B cell (primary cell): ENCODE data around the gene UCN2. TPM values are rescaled to one million over a fixed set of nuclear protein-coding genes. Genes with fewer than 3 reads are reported as not detected.

Experiments
- ATAC-seq: fragments of 200-7000 bp; cut with Tn5 transposase; one replicate; pipeline ENCODE4 v1.10.0; 2021; ENCODE audit warnings: low read depth, mild to moderate bottlenecking, moderate number of reproducible peaks, moderate library complexity
- CTCF ChIA-PET: fragments of 350-600 bp; sonication (Branson Sonifier 250); formaldehyde crosslinking; loops from one replicate; lab custom pipeline; 2021; ENCODE audit warnings: antibody characterized with exemption, inconsistent platforms; lab: Charles Lee
- POLR2A ChIA-PET: fragments of 350-600 bp; sonication (Branson Sonifier 250); formaldehyde crosslinking; loops from one replicate; lab custom pipeline; 2021; ENCODE audit warnings: antibody characterized with exemption; lab: Charles Lee
- DNase-seq: peaks from one replicate; pipeline ENCODE4 v3.0.0; 2013
- H2AFZ ChIP-seq: 2 replicates; pipeline ENCODE4 v1.6.1; 2012; ENCODE audit warnings: mild to moderate bottlenecking, low read depth, low read length; ENCODE audit not compliant: insufficient read depth, poor library complexity, severe bottlenecking
- H3K27ac ChIP-seq, 2 donors: 1 replicate in 1 of 2; 2 replicates in 1 of 2; pipeline ENCODE4 v1.5.1; 2012 to 2013; ENCODE audit warnings: low read length in 2 of 2, mild to moderate bottlenecking in 2 of 2, moderate library complexity in 1 of 2
- H3K27me3 ChIP-seq, 4 experiments: fragments of 200-600 bp in 1 of 4; sonication (generic) in 1 of 4; replicated peaks in 1 of 4; 1 replicate in 2 of 4; 2 replicates in 2 of 4; pipeline versions ENCODE4 v1.6.1 to v1.7.0; 2013 to 2016; ENCODE audit warnings: low read length in 3 of 4, mild to moderate bottlenecking in 2 of 4, mixed read lengths in 1 of 4, moderate library complexity in 1 of 4; ENCODE audit not compliant: insufficient read depth in 4 of 4, control insufficient read depth in 3 of 4; ENCODE audit errors: control extremely low read depth in 1 of 4
- H3K36me3 ChIP-seq, 2 experiments: replicated peaks in 1 of 2; 1 replicate in 1 of 2; 2 replicates in 1 of 2; pipeline versions ENCODE4 v1.6.1 to v1.7.1; 2013; ENCODE audit warnings: low read length in 1 of 2; ENCODE audit not compliant: insufficient read depth in 2 of 2, control insufficient read depth in 1 of 2; ENCODE audit errors: control extremely low read depth in 1 of 2, extremely low read depth in 1 of 2
- H3K4me1 ChIP-seq, 2 donors: fragments of 200-600 bp in 1 of 2; sonication (generic) in 1 of 2; 1 replicate in 1 of 2; 2 replicates in 1 of 2; pipeline versions ENCODE4 v1.5.1 to v1.6.1; 2013 to 2017; ENCODE audit warnings: low read length in 2 of 2; ENCODE audit not compliant: control insufficient read depth in 2 of 2, insufficient read depth in 2 of 2
- H3K4me2 ChIP-seq: replicated peaks from 2 replicates; pipeline ENCODE3; 2012; ENCODE audit warnings: mild to moderate bottlenecking, low read depth, low read length; ENCODE audit not compliant: poor library complexity, severe bottlenecking
- H3K4me3 ChIP-seq, 5 experiments: fragments of 200-600 bp in 1 of 5; sonication (generic) in 1 of 5; 1 replicate in 3 of 5; 2 replicates in 2 of 5; pipeline versions ENCODE4 v1.5.1 to v1.7.0; 2011 to 2016; ENCODE audit warnings: low read length in 4 of 5, mild to moderate bottlenecking in 4 of 5, low read depth in 2 of 5, control low read depth in 1 of 5, moderate library complexity in 1 of 5; ENCODE audit not compliant: insufficient read depth in 1 of 5; ENCODE audit errors: control extremely low read depth in 1 of 5, extremely low read depth in 1 of 5
- H3K79me2 ChIP-seq: fragments of 200-600 bp; sonication (generic); one replicate; pipeline ENCODE4 v1.6.0; 2016; ENCODE audit warnings: low read length; ENCODE audit not compliant: control insufficient read depth, insufficient read depth
- H3K9ac ChIP-seq: fragments of 200-600 bp; sonication (generic); 2 replicates; pipeline ENCODE4 v1.6.1; 2017; ENCODE audit warnings: mild to moderate bottlenecking, low read length, moderate library complexity
- H3K9me3 ChIP-seq, 3 donors: one replicate each; pipeline versions ENCODE4 v1.6.1 to v1.7.1; 2013; ENCODE audit warnings: low read length in 2 of 3; ENCODE audit not compliant: control insufficient read depth in 2 of 3, insufficient read depth in 1 of 3; ENCODE audit errors: control extremely low read depth in 1 of 3
- H4K20me1 ChIP-seq: 2 replicates; pipeline ENCODE4 v1.6.0; 2012; ENCODE audit warnings: mild to moderate bottlenecking, low read length; ENCODE audit not compliant: insufficient read depth, control insufficient read depth, poor library complexity, severe bottlenecking
- H3K27ac Mint-ChIP-seq: one replicate; pipeline ENCODE4 v1.8.0; 2021; ENCODE audit warnings: mixed read lengths
- H3K27me3 Mint-ChIP-seq: one replicate; pipeline ENCODE4 v1.8.0; 2021; ENCODE audit warnings: mixed read lengths
- H3K4me1 Mint-ChIP-seq: one replicate; pipeline ENCODE4 v1.8.0; 2021; ENCODE audit warnings: mixed read lengths
- H3K4me3 Mint-ChIP-seq: one replicate; pipeline ENCODE4 v1.8.0; 2021; ENCODE audit warnings: mixed read lengths
- H3K9me3 Mint-ChIP-seq: one replicate; pipeline ENCODE4 v1.8.0; 2022; ENCODE audit warnings: mixed read lengths; ENCODE audit not compliant: insufficient read depth
- CTCF ChIP-seq: fragments of 200-600 bp; IDR thresholded peaks from one replicate; pipeline ENCODE4 v1.8.0; 2022; ENCODE audit warnings: antibody characterized with exemption, mild to moderate bottlenecking
- EZH2 ChIP-seq: IDR thresholded peaks from 2 replicates; pipeline ENCODE4 v1.6.1; 2012; ENCODE audit warnings: borderline replicate concordance, low read depth, mild to moderate bottlenecking, moderate library complexity, low read length; ENCODE audit not compliant: insufficient read depth, poor library complexity, severe bottlenecking
- WGBS: methylation state at CpG from one replicate; pipeline ENCODE4 v1.1.5; 2013; ENCODE audit warnings: missing lambda C conversion rate; ENCODE audit not compliant: insufficient coverage; 5-methylcytosine and 5-hydroxymethylcytosine counted together
- intact Hi-C: fragments of 100-400 bp; cut with micrococcal nuclease; formaldehyde crosslinking; loops from one replicate; pipeline ENCODE4 v1.10.0; 2022
- polyA plus RNA-seq: library from polyadenylated mRNA; depleted of rRNA; stranded (reverse); fragments of >200 nt; gene quantifications from 2 replicates; pipeline ENCODE4 v1.2.3, GENCODE V29; 2012
- total RNA-seq, 2 donors: library from RNA; stranded (reverse); fragments of 120-200 nt in 1 of 2; gene quantifications; 1 replicate in 1 of 2; 2 replicates in 1 of 2; pipeline versions ENCODE4 v1.2.3 to v1.2.4, GENCODE V29; 2013 to 2022

The UCN2 gene
- total and polyA plus RNA-seq, 2 donors (not counting 1 experiment from before 2014, with no cell fraction given) = not detected

- no peak for ATAC-seq
- 93% methylated on average over 3 of the region's 10 CpGs for WGBS
- peak overlapping the region; percentile 87 for H3K4me3 Mint-ChIP-seq
- Histone ChIP-seq H4K20me1 (no peaks in the 10 kb centered on the region), H3K27me3 (no peaks in the 10 kb centered on the region), H3K4me3 (peak overlapping the region in 1 of 5 experiments; percentile 53), H3K9me3 (peaks cover 0 to 3% (median 0%) of the 10 kb centered on the region in 3 donors), H3K27ac (no peak overlapping the region), H3K36me3 (no peaks in the 10 kb centered on the region), H3K9ac (no peak overlapping the region), H2AFZ (no peak overlapping the region), H3K4me1 (peaks cover 10 to 32% of the 10 kb centered on the region in 2 donors), H3K79me2 (no peaks in the 10 kb centered on the region), H3K4me2 (no peak overlapping the region)
- no peak overlapping the region for H3K27ac Mint-ChIP-seq
- H3K27me3 Mint-ChIP-seq = no peaks in the 10 kb centered on the region
- H3K9me3 Mint-ChIP-seq = no peaks in the 10 kb centered on the region
- POLR2A ChIA-PET = interaction anchor here (0.6 kb wide), 1 partner anchor 507 kb away, joined by 3 read pairs; no protein-coding TSS in a partner anchor
- no peak for TF ChIP-seq EZH2
- no peak for TF ChIP-seq CTCF
- peak; percentile 18 for DNase-seq
- CTCF ChIA-PET = interaction anchor here (0.6 to 12.9 kb wide), 5 partner anchors 8 to 213 kb away, joined by 3 to 190 read pairs (median 4); no protein-coding TSS in a partner anchor
- intact Hi-C loops = loop anchor here (5.0 kb wide), 2 partner anchors 368 to 467 kb away; partner anchors contain the start of genes CDC25A and NDUFAF3
- peaks cover 28% of the 10 kb centered on the region for H3K4me1 Mint-ChIP-seq
These were observed 8.2 kb downstream of the UCN2 start for GRCh38 chr3:48555231-48555948.
